Measurements from ENCODE around the gene GNPTG. TPM values are rescaled to one million over a fixed set of nuclear protein-coding genes. Genes with fewer than 3 reads are reported as not detected.
A peak's percentile ranks its signal among the peaks of the same experiment; 100 is the strongest.

Gene GNPTG
- polyA plus RNA-seq, 1 donor from 2014 or later, result 55.9 TPM

DNA sequence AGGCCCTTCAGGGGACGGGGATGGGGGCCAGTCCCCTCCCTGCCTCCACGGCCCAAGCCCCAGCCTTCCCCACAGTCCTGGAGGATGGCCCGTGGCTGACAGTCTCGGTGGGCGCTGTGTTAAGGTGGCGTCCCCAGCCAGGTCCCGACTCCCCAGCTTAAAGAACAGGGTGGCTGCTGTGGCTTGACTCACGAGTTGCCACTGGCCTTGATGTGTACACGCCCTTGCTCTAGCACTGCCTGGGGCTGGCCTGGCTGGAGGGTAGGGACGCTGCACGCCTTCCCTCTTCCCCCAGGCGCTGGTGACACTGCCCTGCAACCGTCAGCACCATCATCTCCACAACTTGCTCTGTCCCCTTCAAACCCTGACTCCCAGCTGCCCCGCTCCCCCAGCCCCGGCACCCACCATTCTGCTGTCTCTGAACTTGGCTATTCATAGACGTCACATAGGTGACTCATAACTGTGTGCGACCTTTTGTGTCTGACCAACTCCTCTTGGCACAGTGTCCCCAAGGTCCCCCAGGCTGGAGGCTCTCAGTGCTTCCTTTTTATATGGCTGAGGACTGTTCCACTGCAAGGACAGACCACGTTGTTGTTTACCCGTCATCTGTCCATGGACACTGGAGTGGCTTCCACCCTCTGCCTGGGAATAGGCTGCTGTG lies 6.3 kb downstream of the GNPTG start:
- Mint-ChIP-seq H3K4me3 (peak overlapping the region in 3 of 4 donors; percentile 25 to 46 (median 43)), H3K36me3 (no peaks in the 10 kb centered on the region), H3K27ac (peak overlapping the region in 2 of 3 donors; percentile 46 to 68), H3K27me3 (no peaks in the 10 kb centered on the region), H3K4me1 (peaks cover 9 to 13% (median 10%) of the 10 kb centered on the region in 3 donors), H3K9me3 (no peaks in the 10 kb centered on the region)

DNA sequence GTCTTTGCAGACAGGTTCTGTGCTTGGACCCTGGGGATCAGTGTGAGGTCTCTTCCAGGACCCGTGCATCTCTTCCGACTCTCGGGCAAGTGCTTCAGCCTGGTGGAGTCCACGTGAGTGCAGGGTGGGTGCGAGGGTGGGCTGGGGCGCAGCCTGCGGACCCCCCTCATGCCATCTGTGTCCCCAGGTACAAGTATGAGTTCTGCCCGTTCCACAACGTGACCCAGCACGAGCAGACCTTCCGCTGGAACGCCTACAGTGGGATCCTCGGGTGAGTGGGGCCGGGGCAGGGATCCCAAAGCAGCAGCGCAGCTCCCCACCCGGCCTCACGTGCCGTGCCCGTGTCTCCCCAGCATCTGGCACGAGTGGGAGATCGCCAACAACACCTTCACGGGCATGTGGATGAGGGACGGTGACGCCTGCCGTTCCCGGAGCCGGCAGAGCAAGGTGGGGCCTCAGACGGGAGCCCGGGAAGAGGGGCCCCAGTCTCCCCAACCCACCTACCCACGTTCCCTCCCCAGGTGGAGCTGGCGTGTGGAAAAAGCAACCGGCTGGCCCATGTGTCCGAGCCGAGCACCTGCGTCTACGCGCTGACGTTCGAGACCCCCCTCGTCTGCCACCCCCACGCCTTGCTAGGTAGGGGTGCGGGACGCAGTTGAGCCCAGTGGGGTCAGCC lies 10.1 kb downstream of the GNPTG start:
- H3K27ac Mint-ChIP-seq, result no peak overlapping the region
- H3K36me3 Mint-ChIP-seq, result peaks cover 2% of the 10 kb centered on the region

DNA sequence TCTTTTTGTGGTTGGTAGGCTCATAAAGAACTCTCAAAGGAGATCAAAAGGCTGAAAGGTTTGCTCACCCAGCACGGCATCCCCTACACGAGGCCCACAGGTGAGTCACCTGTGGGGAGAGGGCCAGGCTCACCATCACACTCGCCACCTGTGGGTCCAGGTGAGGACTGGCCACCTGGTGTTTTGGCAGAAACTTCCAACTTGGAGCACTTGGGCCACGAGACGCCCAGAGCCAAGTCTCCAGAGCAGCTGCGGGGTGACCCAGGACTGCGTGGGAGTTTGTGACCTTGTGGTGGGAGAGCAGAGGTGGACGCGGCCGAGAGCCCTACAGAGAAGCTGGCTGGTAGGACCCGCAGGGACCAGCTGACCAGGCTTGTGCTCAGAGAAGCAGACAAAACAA lies 11.1 kb downstream of the GNPTG start:
- H3K27me3 Mint-ChIP-seq, result no peaks in the 10 kb centered on the region
- H3K4me1 Mint-ChIP-seq, result peaks cover 2 to 8% (median 4%) of the 10 kb centered on the region in 3 donors
- H3K36me3 Mint-ChIP-seq, result peaks cover 2% of the 10 kb centered on the region
- peak overlapping the region in 1 of 3 donors; percentile 64 for H3K27ac Mint-ChIP-seq
- H3K9me3 Mint-ChIP-seq, result no peaks in the 10 kb centered on the region
- no peak overlapping the region for H3K4me3 Mint-ChIP-seq

More for the DNA sequence above, 10.1 kb downstream of the GNPTG start:
- H3K4me1 Mint-ChIP-seq, result peaks cover 2 to 8% (median 4%) of the 10 kb centered on the region in 3 donors
- H3K4me3 Mint-ChIP-seq, result no peak overlapping the region
- no peaks in the 10 kb centered on the region for H3K27me3 Mint-ChIP-seq
- H3K9me3 Mint-ChIP-seq, result no peaks in the 10 kb centered on the region

DNA sequence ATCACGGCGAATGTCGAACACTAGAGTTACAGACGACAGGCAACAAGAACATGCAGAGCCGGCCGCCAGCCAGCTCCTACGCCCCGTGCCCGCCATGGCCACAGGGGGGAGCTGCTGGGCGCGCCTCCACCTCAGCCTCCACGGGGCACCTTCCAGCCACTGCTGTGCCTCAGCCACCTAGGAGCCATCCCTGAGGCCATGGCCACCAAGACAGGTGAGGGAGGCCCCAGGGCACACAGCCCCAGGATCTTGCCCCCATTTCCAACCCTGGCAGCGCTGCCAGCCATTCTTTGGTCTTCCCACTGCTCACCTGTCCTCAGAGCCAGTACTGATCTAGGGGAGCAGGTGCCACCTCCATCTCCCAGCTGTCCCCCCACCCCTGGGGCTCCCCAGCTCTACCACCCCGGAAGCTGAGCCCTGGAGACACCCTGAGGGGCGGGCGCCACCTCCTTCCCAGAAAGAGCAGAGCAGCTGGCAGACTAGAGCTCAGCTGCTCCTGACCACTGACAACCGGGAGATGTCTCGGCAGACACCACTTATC lies 11.8 kb downstream of the GNPTG start:
- Mint-ChIP-seq H3K27me3 (no peaks in the 10 kb centered on the region), H3K9me3 (no peaks in the 10 kb centered on the region), H3K36me3 (peaks cover 2% of the 10 kb centered on the region), H3K4me1 (peaks cover 2 to 4% (median 3%) of the 10 kb centered on the region in 3 donors), H3K27ac (peak overlapping the region; percentile 3 to 46 (median 44)), H3K4me3 (peak overlapping the region in 1 of 4 donors; percentile 2)

DNA sequence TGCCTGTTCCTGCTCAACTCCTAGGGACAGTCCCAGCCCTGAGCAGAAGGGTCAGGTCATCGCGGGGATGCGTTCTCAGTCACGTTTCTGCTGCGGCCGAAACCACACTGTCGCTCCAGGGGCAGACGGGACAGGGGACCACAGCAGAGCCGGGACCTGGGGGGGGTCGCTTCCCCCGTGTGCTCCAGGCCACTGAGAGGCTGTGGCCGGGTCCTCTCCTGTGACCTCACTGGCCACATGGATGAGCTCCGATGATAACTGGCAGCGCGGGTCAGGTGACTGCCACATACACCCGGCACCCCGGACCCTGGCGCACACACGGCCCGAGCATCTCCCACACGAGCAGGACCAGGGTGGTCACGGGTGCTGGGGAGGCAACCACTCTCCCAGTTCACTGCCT lies 12.8 kb downstream of the GNPTG start:
- H3K27me3 Mint-ChIP-seq, result no peaks in the 10 kb centered on the region
- H3K4me3 Mint-ChIP-seq, result no peak overlapping the region
- H3K27ac Mint-ChIP-seq, result no peak overlapping the region
- no peaks in the 10 kb centered on the region for H3K9me3 Mint-ChIP-seq
- H3K36me3 Mint-ChIP-seq, result peaks cover 2% of the 10 kb centered on the region
- peaks cover 2 to 3% (median 2%) of the 10 kb centered on the region in 3 donors for H3K4me1 Mint-ChIP-seq

DNA sequence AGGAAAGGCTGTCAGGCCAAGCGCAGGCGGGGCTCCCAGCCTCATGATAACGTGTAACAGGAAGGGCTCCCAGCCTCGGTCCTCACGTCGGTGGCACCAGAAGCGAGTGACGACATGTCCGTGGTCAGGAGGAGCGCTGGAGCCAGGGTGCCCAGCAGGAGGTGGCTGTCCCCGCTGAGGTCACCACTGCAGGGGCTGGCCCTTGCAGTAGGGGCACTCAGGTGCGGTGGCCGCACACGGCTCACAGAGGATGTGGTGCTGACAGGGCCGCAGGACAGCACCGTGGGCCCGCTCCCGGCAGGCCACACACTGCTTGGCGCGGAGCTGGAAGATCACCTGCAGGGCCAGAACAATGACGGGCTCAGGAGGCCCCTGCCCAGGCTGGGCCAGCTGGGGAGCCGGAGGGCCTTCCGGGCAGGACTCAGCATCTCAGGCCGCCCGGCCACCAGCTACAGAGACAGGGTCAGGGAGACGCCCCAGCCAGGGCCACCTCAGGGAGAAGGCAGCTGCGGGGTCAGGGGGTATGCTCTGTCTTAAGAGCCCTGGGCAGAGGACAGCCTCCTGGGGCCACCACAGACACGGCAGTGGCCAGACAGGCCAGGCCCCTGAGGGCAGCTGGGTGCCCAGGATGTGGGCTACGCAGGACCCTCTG lies 14.5 kb downstream of the GNPTG start:
- H3K4me3 Mint-ChIP-seq, result no peak overlapping the region
- peak overlapping the region in 1 of 3 donors; percentile 85 for H3K27ac Mint-ChIP-seq
- no peaks in the 10 kb centered on the region for H3K9me3 Mint-ChIP-seq
- peaks cover 2% of the 10 kb centered on the region for H3K36me3 Mint-ChIP-seq
- H3K4me1 Mint-ChIP-seq, result peaks cover 0 to 3% (median 2%) of the 10 kb centered on the region in 3 donors
- H3K27me3 Mint-ChIP-seq, result no peaks in the 10 kb centered on the region

DNA sequence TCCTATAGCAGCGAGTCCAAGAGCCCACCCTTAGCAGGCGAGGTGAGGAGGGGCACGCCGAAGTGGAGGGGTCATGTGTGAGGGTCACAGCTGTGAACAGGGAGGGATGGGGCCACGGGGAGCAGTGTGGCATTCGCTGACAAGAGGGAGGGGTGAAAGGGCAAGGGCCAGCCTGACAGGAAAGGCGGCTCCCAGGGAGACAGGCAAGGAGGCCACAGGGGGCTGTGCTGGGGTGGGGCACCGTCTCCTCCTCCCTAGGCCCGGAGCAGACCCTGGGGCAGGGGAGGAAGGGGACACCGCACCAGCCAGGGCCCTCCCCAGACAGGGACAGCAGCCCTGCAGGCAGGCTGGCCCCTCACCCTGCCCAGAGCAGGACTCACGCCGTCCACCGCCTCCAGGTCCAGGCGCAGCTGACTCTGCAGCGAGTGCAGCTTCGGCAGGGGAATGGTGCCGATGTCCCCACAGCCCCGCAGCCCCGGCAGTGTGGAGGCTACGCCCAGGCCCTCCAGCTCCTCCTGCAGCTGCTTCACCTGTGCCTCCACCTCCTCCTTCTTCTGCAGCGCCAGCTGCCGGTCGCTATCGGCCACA lies 15.1 kb downstream of the GNPTG start:
- Mint-ChIP-seq H3K4me3 (no peak overlapping the region), H3K36me3 (peaks cover 2% of the 10 kb centered on the region), H3K27ac (no peak overlapping the region), H3K4me1 (peaks cover 0 to 3% (median 2%) of the 10 kb centered on the region in 3 donors), H3K9me3 (no peaks in the 10 kb centered on the region), H3K27me3 (no peaks in the 10 kb centered on the region)

DNA sequence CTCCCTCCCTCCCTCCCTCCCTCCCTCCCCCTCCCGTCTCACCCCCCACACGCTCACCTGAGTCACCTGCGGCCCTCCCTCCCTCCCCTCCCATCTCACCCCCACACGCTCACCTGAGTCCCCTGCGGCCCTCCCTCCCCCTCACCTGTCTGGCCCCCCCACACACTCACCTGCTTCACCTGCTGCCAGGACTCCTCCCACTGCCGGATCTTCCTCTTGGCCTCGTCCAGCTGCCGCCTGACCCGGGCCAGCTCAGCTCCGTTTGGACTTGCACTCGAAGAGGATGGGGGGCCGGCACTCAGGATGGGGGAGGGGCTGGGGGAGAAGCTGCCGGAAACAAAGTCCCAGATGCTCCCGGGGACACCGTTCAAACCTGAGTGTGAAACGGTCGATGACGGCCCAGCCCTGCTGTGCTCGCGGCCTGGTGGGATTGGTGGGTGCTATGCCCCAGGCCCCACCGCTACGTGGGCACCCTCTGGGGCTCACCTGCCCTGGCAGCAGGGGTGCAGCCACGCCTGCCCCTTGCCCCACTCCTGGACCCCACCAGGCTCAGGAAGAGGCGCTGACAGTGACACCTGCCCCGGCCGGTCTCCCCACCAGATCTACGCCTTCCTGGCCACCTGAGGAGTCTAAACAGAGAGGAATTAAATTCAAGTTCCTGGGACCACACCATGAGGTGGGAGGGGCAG lies 15.9 kb downstream of the GNPTG start:
- H3K4me3 Mint-ChIP-seq, result peak overlapping the region in 1 of 4 donors; percentile 54
- no peaks in the 10 kb centered on the region for H3K9me3 Mint-ChIP-seq
- H3K4me1 Mint-ChIP-seq, result peaks cover 0 to 3% (median 2%) of the 10 kb centered on the region in 3 donors
- H3K36me3 Mint-ChIP-seq, result peaks cover 2% of the 10 kb centered on the region
- no peaks in the 10 kb centered on the region for H3K27me3 Mint-ChIP-seq
- no peak overlapping the region for H3K27ac Mint-ChIP-seq

DNA sequence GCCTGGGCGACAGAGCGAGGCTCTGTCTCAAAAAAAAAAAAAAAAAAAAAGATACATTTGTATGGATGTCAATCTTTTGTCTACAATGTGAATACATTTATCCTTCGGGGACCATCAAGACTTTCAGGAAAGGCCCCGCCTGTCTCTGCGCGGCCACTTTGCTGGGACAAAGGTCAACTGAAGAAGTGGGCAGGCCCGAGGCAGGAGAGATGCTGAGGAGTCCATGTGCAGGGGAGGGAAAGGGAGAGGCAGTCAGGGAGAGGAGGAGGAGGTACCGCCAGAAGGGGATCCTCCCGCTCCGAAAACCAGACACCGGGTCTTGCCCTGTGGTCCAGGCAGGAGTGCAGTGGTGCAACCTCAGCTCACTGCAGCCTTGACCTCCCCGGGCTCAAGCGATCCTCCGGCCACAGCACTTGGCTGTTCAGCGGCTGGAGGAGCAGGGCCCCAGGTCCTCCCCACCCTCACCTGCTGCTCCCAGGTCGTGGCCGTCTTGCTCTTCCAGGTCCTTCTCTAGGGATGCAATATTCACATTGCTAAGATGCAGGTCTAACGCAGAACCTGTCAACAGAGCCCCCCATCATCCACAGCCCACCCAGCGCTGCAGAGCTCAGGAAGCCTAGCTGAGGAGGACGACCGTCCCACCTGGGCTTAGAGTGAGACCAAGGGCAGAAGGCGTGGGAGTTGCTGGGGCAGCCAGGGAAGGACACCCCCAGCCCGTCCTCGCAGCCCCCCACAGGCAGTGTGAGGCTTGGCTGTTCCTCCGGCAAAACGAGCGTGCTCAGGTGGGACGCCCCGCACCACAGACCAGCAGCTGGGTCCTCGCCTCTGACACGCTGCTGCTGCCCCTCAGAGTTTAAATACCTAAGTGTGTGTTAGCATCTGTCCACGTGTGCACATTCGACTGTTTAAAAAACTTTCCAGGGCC lies 19.6 kb downstream of the GNPTG start:
- H3K27me3 Mint-ChIP-seq, result no peaks in the 10 kb centered on the region
- no peaks in the 10 kb centered on the region for H3K4me1 Mint-ChIP-seq
- no peak overlapping the region for H3K4me3 Mint-ChIP-seq
- no peaks in the 10 kb centered on the region for H3K9me3 Mint-ChIP-seq
- no peak overlapping the region for H3K27ac Mint-ChIP-seq
- H3K36me3 Mint-ChIP-seq, result peaks cover 2% of the 10 kb centered on the region

DNA sequence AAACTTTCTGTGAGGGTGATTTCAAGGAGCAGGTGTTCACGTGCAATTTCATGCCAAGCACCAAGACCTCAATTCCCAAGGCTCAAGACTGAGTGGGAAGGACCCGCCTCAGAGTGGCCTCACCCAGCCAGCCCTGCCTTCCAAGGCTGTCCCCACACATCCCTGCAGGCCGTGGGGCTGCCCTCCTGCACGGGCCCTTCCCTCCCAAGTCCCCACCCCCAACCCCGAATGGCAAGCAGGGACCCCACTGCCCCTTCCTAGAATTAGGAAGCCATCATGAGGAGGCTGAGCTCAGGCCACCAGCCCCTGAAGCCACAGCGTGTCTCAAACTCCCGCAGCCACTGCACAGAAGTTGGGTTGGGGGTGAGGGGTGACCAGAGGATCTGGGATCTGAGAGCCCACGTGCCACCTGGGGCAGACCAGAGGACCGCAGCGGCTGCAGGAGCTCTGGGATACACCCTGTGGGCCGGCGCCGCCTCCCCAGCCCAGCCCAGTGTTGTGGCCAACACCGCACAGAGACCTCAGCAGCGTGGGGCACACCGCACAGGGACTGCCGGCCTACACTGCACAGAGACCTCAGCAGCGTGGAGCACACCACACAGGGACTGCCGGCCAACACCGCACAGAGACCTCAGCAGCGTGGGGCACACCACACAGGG lies 20.7 kb downstream of the GNPTG start:
- Mint-ChIP-seq H3K36me3 (no peaks in the 10 kb centered on the region), H3K4me3 (no peak overlapping the region), H3K27ac (no peak overlapping the region), H3K27me3 (no peaks in the 10 kb centered on the region), H3K4me1 (no peaks in the 10 kb centered on the region), H3K9me3 (no peaks in the 10 kb centered on the region)

DNA sequence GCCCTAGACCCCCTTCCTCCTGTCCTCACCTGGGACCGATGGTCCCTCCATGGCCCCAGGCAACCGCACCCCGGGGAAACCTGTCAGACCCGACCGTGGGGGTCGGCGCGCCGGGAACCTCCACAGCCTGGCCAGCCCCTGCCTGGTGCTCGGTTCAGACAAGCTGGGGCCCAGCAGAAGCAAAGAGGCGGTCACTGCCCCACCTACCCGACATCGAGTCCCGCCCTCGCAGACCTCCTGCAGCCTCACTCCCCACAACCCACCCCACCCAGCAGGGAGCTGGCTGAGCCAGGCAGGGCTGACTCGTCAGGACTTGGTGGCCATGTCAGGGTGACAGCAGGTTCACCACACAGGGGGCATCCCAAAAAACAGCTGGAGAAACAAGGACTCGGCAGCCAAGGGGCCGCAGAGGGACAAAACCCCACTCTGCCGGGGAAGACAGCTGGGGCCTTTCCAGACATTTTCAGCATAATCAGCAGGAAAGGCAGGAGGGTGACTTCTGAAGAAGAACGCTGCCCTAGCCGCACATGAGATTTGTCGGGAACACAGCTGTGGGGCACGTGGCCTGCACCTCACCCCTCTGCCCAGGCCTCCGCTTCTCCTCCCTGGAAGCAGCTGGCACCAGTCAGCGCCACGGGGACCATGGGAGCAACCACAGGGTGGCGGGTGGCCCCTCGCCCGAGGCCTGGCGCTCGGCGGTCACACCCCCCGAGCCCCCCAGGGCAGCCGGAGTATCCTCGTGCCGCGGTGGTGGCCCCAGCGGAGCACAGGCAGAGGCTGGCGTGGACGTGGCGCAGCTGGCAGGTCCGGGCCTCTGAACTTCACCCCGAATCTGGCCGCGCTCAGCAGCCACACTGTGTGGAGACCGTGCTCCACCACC lies 22.9 kb downstream of the GNPTG start:
- peaks cover 0 to 5% (median 3%) of the 10 kb centered on the region in 3 donors for H3K4me1 Mint-ChIP-seq
- H3K9me3 Mint-ChIP-seq, result no peaks in the 10 kb centered on the region
- no peaks in the 10 kb centered on the region for H3K36me3 Mint-ChIP-seq
- H3K27me3 Mint-ChIP-seq, result no peaks in the 10 kb centered on the region
- no peak overlapping the region for H3K27ac Mint-ChIP-seq
- no peak overlapping the region for H3K4me3 Mint-ChIP-seq

DNA sequence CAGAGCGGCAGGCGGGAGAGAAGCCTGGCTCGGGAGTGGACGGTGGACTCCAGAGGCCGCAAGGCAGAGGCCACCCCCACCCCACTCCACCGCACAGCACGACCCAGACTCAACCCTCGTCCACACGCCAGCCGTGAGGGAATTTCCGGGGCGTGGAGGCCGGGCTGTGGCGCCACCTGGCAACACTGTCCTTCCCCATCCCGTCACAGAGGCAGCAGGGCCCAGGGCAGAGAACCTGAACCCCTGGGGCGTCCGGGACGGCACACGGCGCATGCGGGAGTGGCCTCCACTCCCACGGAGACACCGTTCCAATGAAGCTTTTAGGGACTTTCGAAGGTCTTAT lies 23.5 kb downstream of the GNPTG start:
- Mint-ChIP-seq H3K4me1 (peaks cover 4 to 9% (median 7%) of the 10 kb centered on the region in 3 donors), H3K27me3 (no peaks in the 10 kb centered on the region), H3K9me3 (no peaks in the 10 kb centered on the region), H3K27ac (no peak overlapping the region), H3K36me3 (no peaks in the 10 kb centered on the region), H3K4me3 (no peak overlapping the region)
